Vagina (tissue), 2 donors: ENCODE results near the gene INHBC. TPM values are rescaled to one million over a fixed set of nuclear protein-coding genes. Genes with fewer than 3 reads are reported as not detected.

ENCODE experiments used
- DNase-seq, 2 donors: peaks; one replicate each; pipeline ENCODE4 v3.0.0-alpha.2; 2017; ENCODE audit errors: extremely low spot score in 2 of 2
- H3K27ac ChIP-seq: fragments of 200-600 bp; sonication (generic); one replicate; pipeline ENCODE4 v1.5.1; 2019
- H3K27me3 ChIP-seq: fragments of 200-600 bp; sonication (generic); one replicate; pipeline ENCODE4 v1.5.1; 2019
- H3K36me3 ChIP-seq, 2 donors: fragments of 200-600 bp; sonication (generic); one replicate each; pipeline ENCODE4 v1.5.1; 2017 to 2019
- H3K4me1 ChIP-seq: fragments of 200-600 bp; sonication (generic); one replicate; pipeline ENCODE4 v1.5.1; 2019
- H3K4me3 ChIP-seq, 2 donors: fragments of 200-600 bp; sonication (generic); 1 replicate in 1 of 2; 2 replicates in 1 of 2; pipeline ENCODE4 v1.5.1; 2016 to 2019
- H3K9me3 ChIP-seq: fragments of 200-600 bp; sonication (generic); one replicate; pipeline ENCODE4 v1.5.1; 2019
- POLR2A ChIP-seq, 2 donors: fragments of 450-650 bp; IDR thresholded peaks; one replicate each; pipeline ENCODE4 v1.6.1; 2017; ENCODE audit warnings: antibody characterized with exemption in 2 of 2, mild to moderate bottlenecking in 2 of 2, moderate library complexity in 2 of 2
- POLR2AphosphoS5 ChIP-seq, 2 donors: sonication (generic); formaldehyde crosslinking; IDR thresholded peaks; one replicate each; pipeline ENCODE4 v1.9.0; 2017; ENCODE audit warnings: antibody characterized with exemption in 2 of 2, mild to moderate bottlenecking in 2 of 2, low read depth in 1 of 2; ENCODE audit not compliant: insufficient read depth in 1 of 2
- intact Hi-C: fragments of 100-400 bp; cut with DNase I; formaldehyde crosslinking; loops from one replicate; pipeline ENCODE4 v1.15.1; 2023
- total RNA-seq: library from RNA; depleted of rRNA; stranded (reverse); fragments of >200 nt; gene quantifications from one replicate; pipeline ENCODE4 v1.2.3, GENCODE V29; 2016
- TF ChIP-seq, protein P1 (sequence below), 3 experiments: fragments of 450-650 bp in 2 of 3; fragments of 200-600 bp in 1 of 3; sonication (generic) in 1 of 3; IDR thresholded peaks; one replicate each; pipeline ENCODE4 v1.5.1; 2017 to 2019; ENCODE audit warnings: antibody characterized with exemption in 3 of 3, mild to moderate bottlenecking in 2 of 3, moderate library complexity in 2 of 3

Gene INHBC
- total RNA-seq, 1 donor from 2014 or later: not detected

DNA sequence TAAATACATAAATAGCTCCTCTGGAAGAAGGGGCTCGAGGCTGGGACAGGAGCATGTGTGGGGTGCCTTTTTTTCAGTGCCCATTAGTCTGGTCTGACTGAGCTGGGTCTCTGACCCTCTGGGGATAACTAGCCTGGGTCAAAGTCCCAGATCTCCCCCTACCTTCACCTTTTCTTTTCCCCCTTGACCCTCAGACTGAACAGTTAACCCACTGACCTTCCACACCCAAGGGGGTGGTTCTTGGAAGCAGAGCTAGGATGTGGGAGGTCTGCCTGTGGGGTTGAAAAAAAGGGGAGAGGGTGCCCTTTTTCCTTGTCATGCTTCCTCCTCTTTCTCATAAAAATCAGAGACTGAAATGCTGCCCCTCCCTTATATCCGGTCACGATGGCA lies 24.1 kb downstream of the INHBC start:
- no peaks in the 10 kb centered on the region for H3K27me3 ChIP-seq
- no peak for DNase-seq
- H3K4me1 ChIP-seq: peaks cover 31% of the 10 kb centered on the region
- H3K9me3 ChIP-seq: no peaks in the 10 kb centered on the region
- H3K36me3 ChIP-seq: no peaks in the 10 kb centered on the region
- intact Hi-C loops: loop anchor here (10.0 kb wide), 1 partner anchor 154 kb away; no protein-coding TSS in a partner anchor
- TF ChIP-seq POLR2A (IDR thresholded peaks at IDR 0.05) (no peak), POLR2AphosphoS5 (IDR thresholded peaks at IDR 0.05; ENCODE audit: insufficient read depth in 1 of 2, low read depth in 1 of 2) (no peak)
- TF ChIP-seq, protein P1, sequence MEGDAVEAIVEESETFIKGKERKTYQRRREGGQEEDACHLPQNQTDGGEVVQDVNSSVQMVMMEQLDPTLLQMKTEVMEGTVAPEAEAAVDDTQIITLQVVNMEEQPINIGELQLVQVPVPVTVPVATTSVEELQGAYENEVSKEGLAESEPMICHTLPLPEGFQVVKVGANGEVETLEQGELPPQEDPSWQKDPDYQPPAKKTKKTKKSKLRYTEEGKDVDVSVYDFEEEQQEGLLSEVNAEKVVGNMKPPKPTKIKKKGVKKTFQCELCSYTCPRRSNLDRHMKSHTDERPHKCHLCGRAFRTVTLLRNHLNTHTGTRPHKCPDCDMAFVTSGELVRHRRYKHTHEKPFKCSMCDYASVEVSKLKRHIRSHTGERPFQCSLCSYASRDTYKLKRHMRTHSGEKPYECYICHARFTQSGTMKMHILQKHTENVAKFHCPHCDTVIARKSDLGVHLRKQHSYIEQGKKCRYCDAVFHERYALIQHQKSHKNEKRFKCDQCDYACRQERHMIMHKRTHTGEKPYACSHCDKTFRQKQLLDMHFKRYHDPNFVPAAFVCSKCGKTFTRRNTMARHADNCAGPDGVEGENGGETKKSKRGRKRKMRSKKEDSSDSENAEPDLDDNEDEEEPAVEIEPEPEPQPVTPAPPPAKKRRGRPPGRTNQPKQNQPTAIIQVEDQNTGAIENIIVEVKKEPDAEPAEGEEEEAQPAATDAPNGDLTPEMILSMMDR (IDR thresholded peaks at IDR 0.05): no peak
- H3K4me3 ChIP-seq: peak overlapping the region; percentile 60 to 72
- H3K27ac ChIP-seq: peak overlapping the region; percentile 89

DNA sequence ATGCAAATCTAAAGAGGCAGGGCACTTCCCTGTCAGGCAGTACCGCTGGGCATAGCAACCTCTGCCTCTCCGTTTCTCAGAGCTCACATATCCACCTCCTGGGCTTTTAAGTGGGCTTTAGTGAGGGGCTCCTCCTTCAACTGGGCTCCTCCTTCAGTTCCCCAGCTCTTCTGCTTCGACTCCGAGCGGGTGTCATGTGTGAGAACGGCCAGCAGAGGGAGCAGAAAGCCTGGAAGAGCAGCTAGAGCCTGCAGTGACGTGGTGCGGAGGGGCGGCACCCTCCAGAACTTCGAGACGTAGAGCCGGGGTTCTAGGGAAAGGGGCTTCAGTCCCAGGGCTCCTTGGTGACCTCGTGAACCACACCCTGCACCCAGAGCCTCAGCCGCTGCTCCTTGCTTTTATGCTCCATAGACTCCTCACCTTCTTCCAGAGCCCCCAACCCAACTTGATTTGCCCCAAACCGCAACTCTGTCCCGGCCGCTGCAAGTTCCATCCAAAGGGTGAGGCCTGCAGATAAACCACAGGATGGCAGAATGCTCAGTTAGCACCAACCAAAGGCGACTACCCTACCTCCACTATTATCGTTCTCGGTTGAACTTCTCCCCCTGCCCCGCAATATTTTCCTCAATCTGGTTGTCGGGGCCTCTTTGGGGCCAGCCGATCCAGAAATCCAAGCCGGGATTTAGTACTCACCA lies 24.6 kb downstream of the INHBC start:
- no peak for DNase-seq
- Histone ChIP-seq H3K27me3 (no peaks in the 10 kb centered on the region), H3K4me1 (peaks cover 31% of the 10 kb centered on the region), H3K4me3 (peak overlapping the region; percentile 60 to 72), H3K27ac (peak overlapping the region; percentile 89), H3K9me3 (no peaks in the 10 kb centered on the region), H3K36me3 (no peaks in the 10 kb centered on the region)
- intact Hi-C loops: loop anchor here (10.0 kb wide), 1 partner anchor 154 kb away; no protein-coding TSS in a partner anchor
- TF ChIP-seq POLR2A (IDR thresholded peaks at IDR 0.05) (peak in 1 of 2 donors; percentile 33), POLR2AphosphoS5 (IDR thresholded peaks at IDR 0.05; ENCODE audit: insufficient read depth in 1 of 2, low read depth in 1 of 2) (peak; percentile 66 to 73)
- TF ChIP-seq, protein P1 (IDR thresholded peaks at IDR 0.05): peak; percentile 96 to 99 (median 98)

DNA sequence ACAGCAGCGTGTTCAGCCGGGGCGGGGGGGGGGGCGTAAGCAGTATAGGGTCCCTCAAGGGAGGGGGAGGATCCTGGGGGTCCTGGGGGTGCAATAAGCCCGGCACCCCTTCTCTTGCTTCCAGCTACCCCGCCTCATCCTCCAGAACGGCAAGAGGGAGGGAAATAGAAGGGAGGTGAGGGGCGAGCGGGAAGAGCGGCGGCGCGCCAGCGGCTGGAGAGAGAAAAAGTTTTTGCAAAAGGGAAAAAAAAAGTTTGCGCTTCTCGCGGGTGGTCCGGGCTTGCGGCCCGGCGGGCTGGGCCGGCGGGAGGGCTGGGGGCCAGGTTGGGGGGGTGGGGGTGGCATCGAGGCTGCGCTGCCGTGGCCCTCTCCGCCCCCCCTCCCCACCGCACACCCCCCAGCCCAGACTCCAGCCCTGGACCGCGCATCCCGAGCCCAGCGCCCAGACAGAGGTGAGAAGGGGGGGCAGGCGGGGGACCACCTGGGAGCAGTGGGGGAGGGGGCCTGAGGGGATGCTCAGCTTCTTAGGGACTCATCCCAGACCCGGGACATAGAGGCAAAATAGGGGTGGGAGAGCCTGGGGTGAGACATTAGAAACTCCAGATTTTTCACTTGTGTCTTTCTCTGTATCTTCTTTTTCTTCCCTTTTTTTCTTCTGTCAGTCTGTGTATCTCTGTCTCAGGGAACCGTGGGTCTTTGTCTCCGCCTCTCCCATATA lies 25.3 kb downstream of the INHBC start, which contains the start of gene GLI1:
GLI1 (plus strand) TSS at position 36 of the 718 bp plus-strand sequence. CDS start 3,907 bp downstream, outside the sequence.
- peak within 1 kb of the TSS; percentile 60 to 72 for H3K4me3 ChIP-seq
- intact Hi-C loops: loop anchor here (10.0 kb wide), 1 partner anchor 155 kb away; no protein-coding TSS in a partner anchor
- peak within 1 kb of the TSS; percentile 89 for H3K27ac ChIP-seq
- TF ChIP-seq POLR2AphosphoS5 (IDR thresholded peaks at IDR 0.05; ENCODE audit: insufficient read depth in 1 of 2, low read depth in 1 of 2) (no peak), POLR2A (IDR thresholded peaks at IDR 0.05) (no peak)
- TF ChIP-seq, protein P1 (IDR thresholded peaks at IDR 0.05): no peak
- peaks cover 31% of the 10 kb centered on the region for H3K4me1 ChIP-seq
- H3K36me3 ChIP-seq: no peaks in the 10 kb centered on the region
- no peaks in the 10 kb centered on the region for H3K27me3 ChIP-seq
- no peak for DNase-seq
- H3K9me3 ChIP-seq: no peaks in the 10 kb centered on the region

DNA sequence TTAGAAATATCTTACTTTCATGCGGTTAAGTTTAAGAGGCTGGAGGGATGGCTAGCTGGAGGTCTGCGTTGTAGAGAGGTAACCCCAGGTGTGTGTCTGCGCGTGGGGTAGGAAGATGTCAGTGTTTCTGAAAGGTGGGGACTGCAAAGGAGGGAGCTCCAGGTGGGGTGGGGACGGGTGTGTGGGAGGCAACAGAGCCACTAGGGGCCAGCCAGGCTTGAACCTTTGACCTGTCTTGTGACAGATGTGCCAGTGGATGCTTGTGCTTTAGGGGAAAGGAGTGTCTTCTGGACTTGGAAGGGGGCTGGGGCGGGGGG lies 25.8 kb downstream of the INHBC start:
- no peaks in the 10 kb centered on the region for H3K36me3 ChIP-seq
- peaks cover 31% of the 10 kb centered on the region for H3K4me1 ChIP-seq
- TF ChIP-seq, protein P1 (IDR thresholded peaks at IDR 0.05): no peak
- TF ChIP-seq POLR2AphosphoS5 (IDR thresholded peaks at IDR 0.05; ENCODE audit: insufficient read depth in 1 of 2, low read depth in 1 of 2) (no peak), POLR2A (IDR thresholded peaks at IDR 0.05) (no peak)
- intact Hi-C loops: no loop called here
- DNase-seq: no peak
- H3K27me3 ChIP-seq: no peaks in the 10 kb centered on the region
- peak overlapping the region; percentile 89 for H3K27ac ChIP-seq
- peak overlapping the region; percentile 60 to 72 for H3K4me3 ChIP-seq
- no peaks in the 10 kb centered on the region for H3K9me3 ChIP-seq
